HCT116 (cell line): Measurements from ENCODE around the gene PAM16. TPM values are rescaled to one million over a fixed set of nuclear protein-coding genes. Genes with fewer than 3 reads are reported as not detected.

Experiments
- ATAC-seq: fragments of 200-7000 bp; cut with Tn5 transposase; 2 replicates; pipeline ENCODE4 v1.9.1; 2020; ENCODE audit warnings: mild to moderate bottlenecking, moderate library complexity
- BruUV-seq: library from RNA; stranded (reverse); fragments of 400-500 nt; replicated peaks from 2 replicates; lab custom pipeline; 2021; lab: Mats Ljungman, UMichigan
- CTCF ChIA-PET: fragments of 300-600 bp; sonication (Branson Sonifier 250); formaldehyde crosslinking; loops from one replicate; lab custom pipeline; 2021; ENCODE audit warnings: antibody characterized with exemption; lab: Charles Lee
- POLR2A ChIA-PET: fragments of 300-600, 350-600 bp; sonication (Branson Sonifier 250); formaldehyde crosslinking; loops from one replicate; lab custom pipeline; 2021; ENCODE audit warnings: antibody characterized with exemption; lab: Charles Lee
- RAD21 ChIA-PET, 2 experiments: fragments of 300-600 bp; sonication (Branson Sonifier 250); formaldehyde crosslinking; loops; one replicate each; lab custom pipeline; 2023; ENCODE audit warnings: low total read pairs in 2 of 2; ENCODE audit not compliant: uncharacterized antibody in 2 of 2, unreplicated experiment in 2 of 2, low non-redundant PET in 1 of 2; lab: Charles Lee
- DNase-seq: peaks from one replicate; pipeline ENCODE4 v3.0.0-alpha.2; 2010; ENCODE audit warnings: low read depth, low spot score
- H2AFZ ChIP-seq: fragments of 200-600 bp; shearing (Covaris generic), sonication (generic); 2 replicates; pipeline ENCODE4 v1.6.1; 2017; ENCODE audit warnings: low read depth, mixed run types, mixed read lengths, antibody characterized with exemption, low read length; ENCODE audit not compliant: poor library complexity, severe bottlenecking
- H3K27ac ChIP-seq: 2 replicates; pipeline ENCODE4 v1.5.1; 2012; ENCODE audit warnings: low read depth, low read length
- H3K27me3 ChIP-seq: fragments of 200-600 bp; sonication (generic); 2 replicates; pipeline ENCODE4 v1.6.1; 2016; ENCODE audit warnings: mixed run types, low read length, mixed read lengths; ENCODE audit not compliant: insufficient read depth
- H3K36me3 ChIP-seq, 2 experiments: fragments of 200-500 bp in 1 of 2; fragments of 200-600 bp in 1 of 2; sonication (Bioruptor generic) in 1 of 2; sonication (generic) in 1 of 2; 2 replicates each; pipeline versions ENCODE4 v1.5.1 to v1.6.1; 2014 to 2016; ENCODE audit warnings: low read length in 2 of 2, inconsistent platforms in 1 of 2, mixed read lengths in 1 of 2, mixed run types in 1 of 2; ENCODE audit not compliant: insufficient read depth in 2 of 2, control insufficient read depth in 1 of 2
- H3K4me1 ChIP-seq, 2 experiments: fragments of 200-600 bp in 1 of 2; sonication (generic) in 1 of 2; 2 replicates each; pipeline versions ENCODE4 v1.5.1 to v1.6.1; 2012 to 2017; ENCODE audit warnings: low read length in 2 of 2, inconsistent platforms in 1 of 2, mild to moderate bottlenecking in 1 of 2, mixed read lengths in 1 of 2, mixed run types in 1 of 2, moderate library complexity in 1 of 2; ENCODE audit not compliant: insufficient read depth in 2 of 2, control insufficient read depth in 1 of 2
- H3K4me2 ChIP-seq: fragments of 200-600 bp; sonication (generic); 2 replicates; pipeline ENCODE4 v1.6.1; 2017; ENCODE audit warnings: mixed run types, low read length, mixed read lengths
- H3K4me3 ChIP-seq, 2 experiments: fragments of 200-600 bp in 1 of 2; sonication (generic) in 1 of 2; replicated peaks in 1 of 2; 2 replicates each; pipeline ENCODE4 v1.5.1; 2011 to 2016; ENCODE audit warnings: low read length in 2 of 2, control low read depth in 1 of 2, low read depth in 1 of 2, mild to moderate bottlenecking in 1 of 2, mixed read lengths in 1 of 2, mixed run types in 1 of 2
- H3K79me2 ChIP-seq: fragments of 200-600 bp; sonication (generic); 2 replicates; pipeline ENCODE4 v1.6.1; 2017; ENCODE audit warnings: mild to moderate bottlenecking, mixed run types, low read length, moderate library complexity, mixed read lengths; ENCODE audit not compliant: insufficient read depth
- H3K9ac ChIP-seq: fragments of 200-600 bp; sonication (generic); 2 replicates; pipeline ENCODE4 v1.6.1; 2016; ENCODE audit warnings: low read length, mixed read lengths
- H3K9me2 ChIP-seq: fragments of 200-600 bp; sonication (generic), shearing (Covaris generic); 2 replicates; pipeline ENCODE4 v1.6.1; 2017; ENCODE audit warnings: mixed run types, mild to moderate bottlenecking, moderate library complexity; ENCODE audit not compliant: insufficient read depth
- H3K9me3 ChIP-seq, 2 experiments: fragments of 200-500 bp in 1 of 2; fragments of 200-600 bp in 1 of 2; sonication (Bioruptor generic) in 1 of 2; sonication (generic) in 1 of 2; 2 replicates each; pipeline ENCODE4 v1.6.1; 2014 to 2017; ENCODE audit warnings: low read length in 2 of 2, mixed read lengths in 2 of 2, inconsistent platforms in 1 of 2, low read depth in 1 of 2, mild to moderate bottlenecking in 1 of 2, mixed run types in 1 of 2, moderate library complexity in 1 of 2; ENCODE audit not compliant: control insufficient read depth in 1 of 2, insufficient read depth in 1 of 2
- H4K20me1 ChIP-seq: fragments of 200-600 bp; sonication (generic), shearing (Covaris generic); 2 replicates; pipeline ENCODE4 v1.6.1; 2017; ENCODE audit warnings: mixed run types, mild to moderate bottlenecking, moderate library complexity; ENCODE audit not compliant: insufficient read depth
- CEBPB ChIP-seq: IDR thresholded peaks from 2 replicates; pipeline ENCODE4 v1.6.1; 2012; ENCODE audit warnings: low read depth
- EGR1 ChIP-seq: IDR thresholded peaks from 2 replicates; pipeline ENCODE4 v1.6.1; 2012; ENCODE audit warnings: low read depth
- EZH2 ChIP-seq: fragments of 200-600 bp; sonication (generic); IDR thresholded peaks from 2 replicates; pipeline ENCODE4 v1.6.1; 2017; ENCODE audit warnings: antibody characterized with exemption, mixed run types
- EZH2phosphoT487 ChIP-seq: fragments of 200-600 bp; IDR thresholded peaks from 2 replicates; pipeline ENCODE4 v1.6.1; 2018; ENCODE audit warnings: antibody characterized with exemption, borderline replicate concordance
- JUND ChIP-seq: IDR thresholded peaks from 2 replicates; pipeline ENCODE4 v1.6.1; 2012
- POLR2AphosphoS5 ChIP-seq: IDR thresholded peaks from 2 replicates; pipeline ENCODE4 v1.6.1; 2011; ENCODE audit warnings: mild to moderate bottlenecking, low read depth, low read length, moderate library complexity
- REST ChIP-seq: IDR thresholded peaks from 2 replicates; pipeline ENCODE4 v1.6.1; 2012; ENCODE audit warnings: low read depth
- SRF ChIP-seq: IDR thresholded peaks from 2 replicates; pipeline ENCODE4 v1.6.1; 2012; ENCODE audit warnings: low read depth
- TCF7L2 ChIP-seq: IDR thresholded peaks from 2 replicates; pipeline ENCODE4 v1.7.0; 2011; ENCODE audit warnings: borderline replicate concordance, inconsistent platforms; ENCODE audit not compliant: insufficient read depth, insufficient read length; ENCODE audit errors: extremely low read depth
- ZBTB33 ChIP-seq: IDR thresholded peaks from 2 replicates; pipeline ENCODE4 v1.6.1; 2011; ENCODE audit warnings: mild to moderate bottlenecking, low read length, moderate library complexity; ENCODE audit not compliant: insufficient replicate concordance; ENCODE audit errors: extremely low read depth
- ZFX ChIP-seq: fragments of 450-650 bp; IDR thresholded peaks from 2 replicates; pipeline ENCODE4 v1.6.1; 2017
- intact Hi-C: fragments of 100-400 bp; cut with micrococcal nuclease; formaldehyde crosslinking; loops from 2 replicates; pipeline ENCODE4 v1.10.0; 2022
- total RNA-seq: library from RNA; stranded (reverse); gene quantifications from one replicate; pipeline ENCODE4 v1.2.1, GENCODE V29; 2021; ENCODE audit not compliant: unreplicated experiment

PAM16 gene
- total RNA-seq, 1 experiment from 2014 or later: 102 TPM

- H3K27me3 ChIP-seq: no peaks in the 10 kb centered on the region
- no peaks in the 10 kb centered on the region; the same call in 1 of the 2 replicates for H4K20me1 ChIP-seq
- H3K4me2 ChIP-seq: peak within 1 kb of the TSS; percentile 98
- H3K9ac ChIP-seq: peak within 1 kb of the TSS; percentile 83
- TF ChIP-seq TCF7L2: no peak
- TF ChIP-seq EZH2phosphoT487: no peak
- TF ChIP-seq CEBPB: no peak
- TF ChIP-seq JUND: no peak
- no peak for TF ChIP-seq SRF
- TF ChIP-seq EZH2: no peak
- TF ChIP-seq REST: no peak
- no peak for TF ChIP-seq ZBTB33
- TF ChIP-seq POLR2AphosphoS5: peak; percentile 64; the same call in 1 of the 2 replicates
- no peak for TF ChIP-seq EGR1
- TF ChIP-seq ZFX: peak; percentile 44; the same call in 1 of the 2 replicates
- no TSS peak for BruUV-seq
- intact Hi-C loops: no loop called here
- H3K4me3 ChIP-seq: peak within 1 kb of the TSS; percentile 79 to 82
- DNase-seq (peak; percentile 28), ATAC-seq (peak; percentile 64)
- H3K36me3 ChIP-seq: no peaks in the 10 kb centered on the region
- H3K27ac ChIP-seq: peak within 1 kb of the TSS; percentile 93
- H3K79me2 ChIP-seq: peaks cover 43% of the 10 kb centered on the region
- ChIA-PET RAD21 (interaction anchor here in 1 of 2 experiments (0.7 to 0.9 kb wide), 2 partner anchors 16 to 26 kb away, joined by 4 read pairs; no protein-coding TSS in a partner anchor), CTCF (interaction anchor here (0.6 to 0.8 kb wide), 4 partner anchors 11 to 640 kb away, joined by 3 read pairs; no protein-coding TSS in a partner anchor), POLR2A (interaction anchor here (0.8 to 2.0 kb wide), 2 partner anchors 43 to 62 kb away, joined by 3 to 6 read pairs; partner anchors contain the start of gene TFAP4)
- H3K4me1 ChIP-seq: peaks cover 32 to 57% of the 10 kb centered on the region in 2 experiments
- H3K9me2 ChIP-seq: no peaks in the 10 kb centered on the region
- H2AFZ ChIP-seq: no peak within 1 kb of the TSS
- H3K9me3 ChIP-seq: no peaks in the 10 kb centered on the region
Measured at GRCh38 chr16:4315186-4316107, 35.7 kb downstream of the PAM16 start, which contains the start of gene GLIS2. GLIS2 (plus strand) TSS chr16:4316067; CDS start chr16:4332281, 16,214 bp downstream.
